ENCODE measurements around the gene TTLL10.
"Not testable (repeated sequence)": the region's sequence is repeated elsewhere in the genome, so short reads cannot be mapped to it uniquely, and the experiment has no call there.

Gene TTLL10

DNA sequence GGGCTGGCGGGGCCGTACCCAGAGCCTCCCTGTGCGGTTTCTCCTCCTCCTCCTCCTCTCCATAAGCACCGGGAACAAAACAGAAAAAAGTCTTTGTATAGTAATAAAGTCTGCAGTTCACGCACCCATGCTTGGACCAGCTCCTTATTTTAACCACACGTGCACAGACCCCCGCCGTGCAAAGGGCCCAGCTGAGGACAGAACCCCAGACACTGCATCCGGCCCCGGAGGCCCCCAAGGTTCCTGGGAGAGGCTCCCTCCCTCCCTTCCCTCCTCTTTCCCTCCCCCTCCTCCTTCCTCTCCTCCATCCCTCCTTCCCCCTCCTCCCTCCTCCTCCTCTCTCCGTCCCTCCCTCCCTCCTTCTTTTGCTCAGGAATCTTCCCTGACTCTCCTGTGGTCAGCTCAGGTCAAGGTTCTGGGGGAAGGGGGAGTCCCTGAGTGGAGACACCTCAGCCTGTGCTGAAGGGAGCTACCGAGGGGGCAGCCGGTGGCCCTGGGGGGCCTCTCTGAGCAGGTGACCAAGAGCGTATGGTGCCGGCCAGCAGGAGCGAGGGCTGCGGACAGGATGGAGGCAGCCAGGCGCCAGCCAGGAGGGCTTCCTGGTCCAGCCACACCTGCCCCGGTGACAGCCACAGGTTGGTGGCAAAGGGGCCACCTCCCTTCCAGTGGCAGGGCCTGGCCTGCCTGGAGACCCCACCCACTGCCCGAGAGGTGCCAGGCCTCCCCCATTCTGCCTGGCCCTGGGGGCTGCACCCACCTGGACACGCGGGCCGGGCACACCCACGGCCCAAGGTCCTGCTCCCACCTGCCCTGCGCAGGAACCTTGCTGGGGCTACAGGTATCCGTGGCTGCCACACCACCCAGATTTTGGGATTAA, 3.2 kb upstream of the TTLL10 start:
- no peak for DNase-seq (ENCODE audit: extremely low read depth in 1 of 2, low read depth in 1 of 2)

DNA sequence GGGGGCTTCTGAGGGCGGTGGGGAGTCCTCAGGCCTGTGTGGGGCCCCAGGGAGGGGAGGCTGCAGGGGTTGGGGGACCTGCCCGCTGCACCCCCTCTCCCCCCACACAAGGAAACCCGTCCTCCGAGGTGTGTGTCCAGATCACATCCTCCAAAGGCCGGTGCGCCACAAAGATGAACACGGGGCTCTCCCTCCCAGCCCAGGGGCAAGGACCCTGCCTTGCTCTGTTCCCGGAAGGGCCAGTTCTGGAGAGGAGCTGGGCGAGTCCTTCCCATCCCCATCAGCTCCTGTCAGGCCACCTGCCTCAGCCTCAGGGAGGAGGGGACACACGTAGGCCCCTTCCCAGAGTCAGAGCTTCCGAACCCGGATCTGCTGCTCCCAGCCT, 2.5 kb upstream of the TTLL10 start:
- DNase-seq (ENCODE audit: extremely low read depth in 1 of 2, low read depth in 1 of 2) = no peak

DNA sequence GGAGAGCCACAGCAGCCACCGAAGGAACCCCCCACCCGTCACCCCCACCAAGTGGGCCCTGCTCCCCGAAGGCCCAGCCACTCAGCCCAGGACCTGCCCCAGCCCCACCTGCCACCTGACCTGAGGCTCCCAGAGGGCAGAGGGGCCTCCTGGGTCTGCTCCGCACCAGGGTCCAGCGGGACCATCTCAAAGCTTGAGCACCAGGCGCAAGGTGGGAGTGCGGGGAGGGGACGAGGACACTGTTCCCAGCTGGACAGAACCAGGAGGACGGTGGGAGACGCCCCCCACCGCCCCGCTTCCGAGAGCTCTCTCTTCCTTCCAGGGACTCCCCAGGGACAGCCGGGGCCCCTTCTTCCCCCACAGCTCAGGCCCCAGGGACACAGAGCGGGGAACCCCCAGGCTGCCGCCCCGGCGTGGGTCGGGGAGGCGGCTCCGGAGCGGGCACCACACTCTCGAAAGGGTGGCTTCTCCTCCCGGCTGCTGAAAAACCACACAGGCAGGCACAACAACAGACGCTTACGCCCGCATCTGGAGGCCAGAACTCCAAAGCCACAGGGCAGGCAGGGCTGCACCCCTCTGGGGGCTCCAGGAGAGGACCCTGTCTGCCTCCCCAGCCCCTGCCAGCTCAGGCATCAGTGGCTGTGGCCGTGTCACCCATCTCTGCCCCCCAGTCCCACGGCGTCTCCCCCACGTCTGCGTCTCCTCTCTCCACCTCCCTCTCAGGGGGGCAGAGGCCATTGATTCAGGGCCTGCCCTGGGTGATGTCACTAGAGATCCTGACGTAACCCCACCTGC, 1.9 kb upstream of the TTLL10 start:
- peak in 1 of 2 donors; percentile 25 for DNase-seq (ENCODE audit: extremely low read depth in 1 of 2, low read depth in 1 of 2)

DNA sequence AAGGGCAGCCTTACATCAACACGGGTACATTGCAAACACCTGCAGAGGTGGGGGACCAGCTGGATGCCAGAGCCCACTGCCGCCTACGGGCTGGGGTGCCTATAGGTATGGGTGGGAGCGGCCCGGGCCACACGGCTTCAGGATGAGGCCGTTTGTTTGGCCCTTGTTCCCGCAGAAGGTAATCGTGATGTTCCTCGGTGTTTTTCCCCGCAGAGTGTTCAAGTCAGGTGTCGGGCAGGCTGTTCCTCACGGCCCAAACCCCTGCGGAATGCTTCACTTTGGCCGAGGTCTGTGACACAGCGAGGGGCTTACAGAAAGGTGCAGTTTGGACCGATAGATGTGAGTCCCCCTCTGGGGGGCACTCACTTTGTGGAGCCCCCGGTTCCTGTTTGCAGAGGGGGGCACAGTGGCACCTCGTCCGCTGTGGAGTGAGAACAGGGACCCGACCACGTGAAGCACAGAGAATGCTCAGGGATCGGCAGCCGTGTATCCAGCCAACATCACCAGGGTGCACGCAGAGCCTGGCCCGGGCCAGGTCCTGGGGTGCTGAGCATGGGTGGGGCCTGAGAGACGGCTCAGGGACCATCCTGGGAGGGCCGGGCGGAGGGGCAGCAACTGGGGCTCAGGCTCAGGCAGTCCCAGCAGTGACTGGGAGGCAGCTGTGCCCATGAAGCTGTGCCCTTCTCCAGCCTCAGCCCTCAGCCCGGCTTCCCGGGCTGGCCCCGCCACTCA, 453 bp upstream of the TTLL10 start:
- DNase-seq (ENCODE audit: extremely low read depth in 1 of 2, low read depth in 1 of 2) = no peak

DNA sequence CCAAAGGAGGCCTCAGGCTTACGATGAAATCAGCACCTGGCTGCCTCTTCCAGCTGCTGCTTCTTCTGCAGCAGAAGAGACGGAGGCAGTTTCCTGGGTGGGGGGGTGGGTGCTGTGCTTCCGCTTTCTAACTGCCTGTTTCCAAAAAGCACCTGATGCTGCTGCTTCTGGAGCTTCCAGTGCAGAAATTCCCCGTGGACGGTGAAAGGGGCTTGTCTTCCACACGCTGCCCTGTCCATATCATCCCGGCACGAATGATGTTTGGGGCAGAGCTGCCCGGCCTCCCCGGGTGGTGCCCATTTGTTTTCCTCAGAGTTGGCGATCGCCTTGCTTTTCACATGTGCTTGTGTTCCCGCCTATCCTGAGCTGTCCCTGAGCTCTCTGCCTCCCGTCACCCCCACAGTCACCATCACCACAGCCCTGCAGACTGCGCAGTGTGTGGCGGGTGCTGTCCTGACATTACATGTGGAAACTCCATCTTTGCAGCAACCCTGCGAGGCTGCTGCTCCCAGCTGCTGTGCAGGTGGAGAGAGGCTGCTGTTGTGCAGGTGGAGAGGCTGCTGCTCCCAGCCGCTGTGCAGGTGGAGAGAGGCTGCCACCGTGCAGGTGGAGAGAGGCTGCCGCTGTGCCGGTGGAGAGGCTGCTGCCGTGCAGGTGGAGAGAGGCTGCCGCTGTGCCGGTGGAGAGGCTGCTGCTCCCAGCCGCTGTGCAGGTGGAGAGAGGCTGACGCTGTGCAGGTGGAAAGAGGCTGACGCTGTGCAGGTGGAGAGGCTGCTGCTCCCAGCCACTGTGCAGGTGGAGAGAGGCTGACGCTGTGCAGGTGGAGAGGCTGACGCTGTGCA, 1.8 kb downstream of the TTLL10 start:
- no peak for DNase-seq (ENCODE audit: extremely low read depth in 1 of 2, low read depth in 1 of 2)

DNA sequence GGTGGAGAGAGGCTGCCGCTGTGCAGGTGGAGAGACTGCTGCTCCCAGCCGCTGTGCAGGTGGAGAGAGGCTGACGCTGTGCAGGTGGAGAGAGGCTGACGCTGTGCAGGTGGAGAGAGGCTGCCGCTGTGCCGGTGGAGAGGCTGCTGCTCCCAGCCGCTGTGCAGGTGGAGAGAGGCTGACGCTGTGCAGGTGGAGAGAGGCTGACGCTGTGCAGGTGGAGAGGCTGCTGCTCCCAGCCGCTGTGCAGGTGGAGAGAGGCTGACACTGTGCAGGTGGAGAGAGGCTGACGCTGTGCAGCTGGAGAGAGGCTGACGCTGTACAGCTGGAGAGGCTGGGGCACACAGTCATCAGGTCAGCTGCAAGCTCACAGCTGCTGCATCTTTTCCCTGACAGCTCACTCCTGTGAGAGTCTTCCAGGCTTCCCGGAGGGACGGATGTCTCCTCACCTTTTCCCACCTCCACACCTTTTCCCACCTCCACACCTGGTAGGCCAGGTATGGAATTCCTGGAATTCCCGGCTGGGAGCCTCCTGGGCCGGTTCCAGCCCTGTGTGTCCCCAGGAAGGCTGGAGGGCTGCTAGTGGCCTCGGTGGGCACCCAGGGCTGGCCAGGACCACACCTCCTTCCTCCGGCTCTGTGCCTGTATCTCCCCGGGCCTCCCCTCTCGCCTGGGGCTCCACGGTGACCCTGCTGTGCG, 2.5 kb downstream of the TTLL10 start:
- DNase-seq (ENCODE audit: extremely low read depth in 1 of 2, low read depth in 1 of 2) = not testable (repeated sequence)

DNA sequence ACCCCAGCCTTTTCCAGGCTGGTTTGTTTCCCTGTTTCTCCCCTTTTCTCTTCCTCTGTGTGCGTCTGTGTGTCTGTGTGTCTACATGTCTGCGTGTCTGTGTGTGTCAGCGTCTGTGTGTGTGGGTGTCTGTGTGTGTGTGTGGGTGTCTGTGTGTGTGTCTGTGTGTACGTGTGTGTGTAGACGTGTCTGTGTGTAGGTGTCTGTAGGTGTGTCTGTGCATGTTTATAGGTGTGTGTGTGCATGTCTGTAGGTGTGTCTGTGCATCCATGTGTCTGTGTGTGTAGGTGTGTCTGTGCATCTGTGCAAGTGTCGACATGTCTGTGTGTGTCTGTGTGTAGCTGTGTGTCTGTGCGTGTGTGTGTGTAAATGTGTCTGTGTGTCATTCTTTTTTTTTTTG, 3.3 kb downstream of the TTLL10 start:
- no peak for DNase-seq (ENCODE audit: extremely low read depth in 1 of 2, low read depth in 1 of 2)

DNA sequence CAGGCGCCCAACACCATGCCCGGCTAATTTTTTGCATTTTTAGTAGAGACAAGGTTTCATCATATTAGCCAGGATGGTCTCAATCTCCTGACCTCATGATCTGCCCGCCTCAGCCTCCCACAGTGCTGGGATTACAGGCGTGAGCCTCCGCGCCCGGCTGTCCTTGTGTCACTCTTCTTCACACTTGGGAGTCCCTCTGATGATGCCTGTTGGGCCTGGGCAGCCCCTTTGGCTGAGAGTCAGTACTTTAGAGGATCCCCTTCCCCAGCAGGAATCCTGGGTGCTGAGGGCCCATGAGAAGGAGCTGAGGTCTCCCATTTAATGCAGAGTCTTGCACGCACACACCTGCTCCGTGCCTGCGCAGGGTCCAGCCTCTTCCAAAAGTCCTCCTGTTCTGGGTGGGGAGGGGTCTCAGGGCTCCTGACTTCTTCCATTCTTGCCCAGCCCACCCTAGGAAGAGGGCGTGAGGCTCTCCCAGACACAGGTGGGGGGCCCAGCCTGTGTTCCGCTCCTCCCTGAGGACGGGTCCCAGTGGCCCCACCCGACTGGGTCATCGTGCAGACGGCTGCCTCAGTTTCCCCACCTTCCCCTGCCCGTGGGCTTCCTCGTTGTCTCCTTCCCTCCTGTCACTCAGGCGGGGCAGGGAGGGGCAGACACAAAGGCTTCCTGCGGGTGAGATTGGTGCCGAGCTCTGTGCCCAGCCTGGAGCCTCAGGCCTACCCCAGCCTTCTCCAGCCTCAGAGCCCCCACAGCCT, 3.9 kb downstream of the TTLL10 start:
- DNase-seq (ENCODE audit: extremely low read depth in 1 of 2, low read depth in 1 of 2) = no peak

DNA sequence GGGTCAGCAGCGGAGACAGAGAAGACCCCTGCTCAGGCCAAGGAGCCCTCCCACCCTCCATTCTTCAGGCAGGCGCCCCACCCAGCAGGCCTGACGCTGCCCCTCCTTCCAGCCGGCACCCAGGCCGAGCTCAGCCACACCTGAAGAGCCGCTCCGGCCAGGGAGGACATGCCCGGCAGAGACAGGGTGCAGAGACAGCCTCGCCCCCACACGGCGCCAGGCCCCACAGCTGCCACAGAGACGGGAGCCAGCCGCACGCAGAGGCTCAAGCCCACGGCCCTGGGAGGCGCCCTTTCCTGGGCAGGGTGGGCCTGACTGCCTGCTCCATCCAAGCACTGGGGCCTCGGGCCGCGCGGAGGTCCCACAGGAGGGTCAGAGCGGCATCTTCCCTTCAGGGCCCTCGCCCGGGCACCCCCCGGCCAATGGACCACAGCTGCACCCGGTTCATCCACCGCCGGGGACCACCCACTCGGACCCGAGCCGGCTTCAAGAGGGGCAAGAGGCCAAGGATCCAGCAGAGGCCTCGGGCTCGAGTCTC, 5.2 kb downstream of the TTLL10 start:
- no peak for DNase-seq (ENCODE audit: extremely low read depth in 1 of 2, low read depth in 1 of 2)

DNA sequence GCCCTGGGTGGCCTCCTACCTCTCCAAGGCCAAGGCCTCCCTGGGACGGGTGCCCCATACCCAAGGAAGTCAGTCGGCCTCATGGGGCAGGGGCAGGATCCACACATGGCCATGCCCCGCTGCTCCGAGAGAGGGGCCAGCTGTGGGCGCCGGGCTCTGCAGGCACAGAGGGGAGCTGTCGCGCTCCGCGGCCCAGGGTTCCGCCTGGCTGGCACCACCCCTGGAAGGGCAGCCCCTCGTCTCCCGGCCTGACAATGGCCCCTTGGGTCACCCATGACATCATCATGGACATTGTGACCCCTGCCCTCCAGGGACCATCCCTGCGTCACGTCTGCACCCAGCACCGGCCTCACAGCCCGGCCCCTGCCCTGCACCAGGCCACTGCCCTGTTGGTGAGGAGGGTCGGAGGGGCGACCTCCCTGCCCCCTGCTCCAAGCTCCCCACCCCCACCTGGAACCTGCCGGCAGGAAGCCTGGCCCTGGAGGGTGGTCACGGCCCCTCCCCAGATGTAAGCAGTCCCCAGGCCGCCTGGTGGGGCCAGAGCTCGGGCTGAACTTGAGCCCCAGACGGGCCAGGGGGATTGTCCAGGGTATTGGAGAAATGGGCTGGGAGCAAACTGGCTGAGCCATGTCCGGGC, 5.8 kb downstream of the TTLL10 start:
- no peak for DNase-seq (ENCODE audit: extremely low read depth in 1 of 2, low read depth in 1 of 2)

DNA sequence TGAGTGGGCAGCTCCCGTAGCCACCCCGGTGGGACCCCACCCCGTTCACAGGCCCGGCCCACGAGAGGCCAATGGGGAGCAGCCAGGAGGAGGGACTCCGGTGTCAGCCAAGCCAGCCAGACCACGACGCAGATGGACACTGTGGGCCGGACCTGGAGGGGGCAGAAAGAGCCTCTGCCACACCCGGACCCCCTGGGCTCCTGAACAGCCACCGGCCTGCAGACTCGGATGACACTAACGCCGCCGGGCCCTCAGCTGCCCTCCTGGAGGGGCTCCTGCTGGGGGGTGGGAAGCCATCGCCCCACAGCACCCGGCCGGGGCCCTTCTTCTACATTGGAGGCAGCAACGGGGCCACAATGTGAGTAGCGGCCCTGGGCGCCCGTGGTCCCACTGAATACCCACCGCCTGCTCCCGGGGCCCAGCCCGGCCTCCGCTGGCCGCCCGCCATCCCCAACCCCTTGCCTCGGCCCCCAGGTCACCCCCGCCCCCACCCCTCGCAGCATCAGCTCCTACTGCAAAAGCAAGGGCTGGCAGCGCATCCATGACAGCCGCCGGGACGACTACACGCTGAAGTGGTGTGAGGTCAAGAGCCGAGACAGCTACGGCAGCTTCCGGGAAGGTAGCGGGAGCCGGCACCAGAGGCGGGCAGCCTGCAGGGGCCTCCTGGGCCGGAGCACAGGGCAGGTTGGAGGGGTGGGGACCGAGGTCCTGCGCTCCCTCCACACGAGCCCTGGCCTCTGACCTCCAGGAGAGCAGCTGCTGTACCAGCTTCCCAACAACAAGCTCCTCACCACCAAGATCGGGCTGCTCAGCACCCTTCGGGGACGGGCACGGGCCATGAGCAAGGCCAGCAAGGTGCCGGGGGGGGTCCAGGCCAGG, 6.5 kb downstream of the TTLL10 start:
- no peak for DNase-seq (ENCODE audit: extremely low read depth in 1 of 2, low read depth in 1 of 2)

DNA sequence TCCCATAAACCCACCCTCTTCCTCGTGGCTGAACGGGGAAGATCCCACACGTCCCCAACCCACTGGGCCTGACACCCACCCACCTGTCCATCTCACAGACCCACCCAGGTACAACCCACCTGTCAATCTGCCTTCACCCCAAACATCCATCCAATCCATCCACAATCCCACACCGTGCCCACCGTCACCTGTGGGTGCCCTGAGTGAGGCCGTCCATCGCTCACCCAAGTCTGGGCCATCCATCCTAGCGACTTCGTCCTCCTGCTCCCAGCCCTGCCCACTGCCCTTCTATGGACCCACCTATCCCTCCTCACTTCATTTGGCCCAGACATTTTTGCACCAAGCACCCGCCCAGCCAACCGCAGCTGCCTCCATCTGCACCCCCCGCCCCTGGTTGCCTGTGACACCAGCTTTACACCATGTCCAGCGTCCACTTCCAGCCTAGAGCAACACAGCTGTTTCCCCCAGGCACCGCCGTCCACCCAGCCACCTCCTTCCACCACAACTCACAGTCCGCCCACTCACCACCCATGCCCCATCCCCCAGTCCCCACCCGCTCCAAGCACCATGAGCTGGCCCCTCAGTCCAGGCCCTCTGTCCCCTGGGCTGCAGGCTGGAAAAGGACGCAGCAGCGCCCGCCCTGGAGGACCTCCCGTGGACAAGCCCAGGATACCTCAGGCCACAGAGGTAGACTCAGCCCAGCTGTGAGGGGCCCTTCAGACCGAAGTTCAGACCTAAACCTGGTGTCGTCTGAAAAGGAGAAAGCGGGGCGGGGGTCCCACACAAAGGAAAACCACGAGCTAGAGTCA, 7.7 kb downstream of the TTLL10 start:
- DNase-seq (ENCODE audit: extremely low read depth in 1 of 2, low read depth in 1 of 2) = no peak

DNA sequence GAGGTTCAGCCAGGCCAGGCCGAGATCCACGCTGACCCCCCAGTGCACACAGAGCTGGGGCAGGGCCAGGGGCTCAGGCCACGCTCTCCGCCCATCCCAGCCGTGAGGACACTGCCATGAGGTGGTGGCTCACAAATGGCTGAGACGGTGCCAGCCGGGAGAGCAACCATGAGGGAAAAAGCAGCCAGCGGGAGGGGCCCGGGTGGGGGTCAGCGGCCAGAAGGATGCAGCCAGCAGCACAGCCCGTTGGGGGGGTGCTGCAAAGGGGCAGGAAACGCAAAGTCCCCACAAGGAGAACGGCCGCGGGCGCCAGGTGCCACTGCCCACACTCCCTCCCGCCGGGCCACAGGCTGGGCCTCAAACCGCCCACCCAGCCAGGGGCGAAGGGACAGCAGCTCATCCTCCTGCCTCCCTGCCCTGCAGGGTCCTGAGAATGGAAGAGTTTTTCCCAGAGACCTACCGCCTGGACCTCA, 8.3 kb downstream of the TTLL10 start:
- DNase-seq (ENCODE audit: extremely low read depth in 1 of 2, low read depth in 1 of 2) = no peak

DNA sequence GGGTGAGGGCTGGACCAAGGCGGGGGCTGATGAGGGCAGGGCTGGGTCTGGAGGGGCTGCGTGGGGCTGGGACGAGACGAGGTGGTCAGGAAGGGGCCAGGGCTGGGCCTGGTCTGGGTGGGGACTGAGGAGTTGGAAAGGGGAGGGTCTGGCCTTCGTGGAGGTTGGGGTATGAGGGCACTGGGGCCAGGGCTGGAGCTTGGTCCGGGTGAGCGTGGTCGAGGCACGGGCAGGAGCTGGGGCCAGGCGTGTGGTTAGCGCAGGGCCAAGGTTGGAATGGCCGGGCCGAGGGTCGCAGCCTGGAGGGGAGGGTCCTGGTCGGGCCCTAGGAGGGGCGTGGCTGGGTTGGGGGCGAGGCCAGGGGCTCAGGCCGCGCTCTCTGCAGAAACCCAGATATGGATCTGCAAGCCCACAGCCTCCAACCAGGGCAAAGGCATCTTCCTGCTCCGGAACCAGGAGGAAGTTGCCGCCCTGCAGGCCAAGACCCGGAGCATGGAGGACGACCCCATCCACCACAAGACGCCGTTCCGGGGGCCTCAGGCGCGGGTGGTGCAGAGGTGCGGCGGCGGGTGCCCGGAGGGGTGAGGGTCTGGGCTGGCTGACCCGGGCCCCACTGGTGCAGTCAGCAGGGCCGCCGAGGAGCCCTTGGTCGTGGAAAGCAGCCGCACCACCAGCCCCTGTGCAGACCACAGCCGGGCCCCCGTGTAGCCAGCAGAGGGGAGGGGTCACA, 9.0 kb downstream of the TTLL10 start:
- no peak for DNase-seq (ENCODE audit: extremely low read depth in 1 of 2, low read depth in 1 of 2)

DNA sequence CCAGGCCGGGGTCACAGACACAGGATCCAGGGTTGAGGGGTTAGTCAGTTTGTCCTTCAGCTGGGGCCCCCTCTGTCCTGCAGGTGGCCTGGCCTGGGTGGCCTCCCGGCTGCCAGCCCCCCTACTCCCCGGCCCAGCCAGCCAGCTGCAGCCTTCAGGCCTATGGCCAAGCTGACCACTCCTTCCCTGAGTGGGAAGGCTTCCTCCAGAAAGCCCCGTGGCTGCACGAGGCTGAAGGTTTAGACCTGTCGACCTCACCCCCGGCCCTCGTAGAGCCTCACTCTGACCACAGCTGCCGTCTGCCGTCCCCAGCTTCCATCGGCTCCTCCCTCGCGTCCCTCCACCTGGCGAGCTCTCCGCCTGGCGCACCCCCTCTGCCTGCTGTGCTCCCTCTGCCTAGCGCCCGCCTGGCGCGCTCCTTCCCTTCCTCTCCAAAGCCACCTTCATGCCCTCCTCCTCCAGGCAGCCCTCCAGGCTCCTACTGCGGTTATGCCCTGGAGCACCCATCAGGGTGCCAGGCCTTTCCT, 9.6 kb downstream of the TTLL10 start:
- DNase-seq (ENCODE audit: extremely low read depth in 1 of 2, low read depth in 1 of 2) = no peak
